ENCODE measurements around the gene APRT.
"Not testable (repeated sequence)": the region's sequence is repeated elsewhere in the genome, so short reads cannot be mapped to it uniquely, and the experiment has no call there.

The APRT gene

DNA sequence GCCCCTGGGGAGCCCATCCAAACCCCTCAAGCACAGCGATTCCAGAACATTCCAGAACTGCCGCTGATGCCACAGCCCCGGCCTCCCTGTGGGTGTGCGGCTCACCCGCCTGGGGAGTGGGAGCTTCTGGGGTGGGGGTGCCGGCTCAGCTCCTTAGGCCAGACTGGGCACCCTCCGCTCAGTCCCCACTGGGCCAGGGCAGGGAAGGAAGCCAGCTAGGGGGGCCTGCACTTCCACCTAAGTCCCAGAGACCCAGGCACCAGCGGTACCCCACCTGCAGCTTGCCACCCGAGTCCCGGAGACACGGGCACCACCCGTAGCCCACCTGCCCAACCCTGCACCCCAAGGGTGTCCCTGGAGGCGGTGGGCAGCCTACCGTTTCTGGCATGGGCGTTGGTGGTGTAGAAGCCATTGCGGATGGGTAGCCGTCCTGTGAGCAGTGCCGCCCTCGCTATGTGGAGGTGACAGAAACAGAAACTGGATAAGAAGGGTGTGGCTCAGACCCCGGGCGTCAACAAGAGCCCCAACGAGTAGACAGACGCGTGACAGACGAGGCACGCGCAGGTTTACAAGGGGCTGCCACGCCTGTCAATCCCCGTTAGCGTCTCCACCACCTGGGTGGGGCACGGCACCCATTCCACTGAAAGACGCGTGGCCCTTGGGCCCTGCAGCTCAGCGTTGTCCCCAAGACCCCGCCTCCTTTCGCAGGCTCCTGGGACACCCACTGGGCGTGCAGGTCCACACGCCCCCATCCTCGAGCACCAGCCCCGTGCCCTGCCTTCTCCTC is 30.0 kb upstream of the APRT start:
- no peak for DNase-seq

DNA sequence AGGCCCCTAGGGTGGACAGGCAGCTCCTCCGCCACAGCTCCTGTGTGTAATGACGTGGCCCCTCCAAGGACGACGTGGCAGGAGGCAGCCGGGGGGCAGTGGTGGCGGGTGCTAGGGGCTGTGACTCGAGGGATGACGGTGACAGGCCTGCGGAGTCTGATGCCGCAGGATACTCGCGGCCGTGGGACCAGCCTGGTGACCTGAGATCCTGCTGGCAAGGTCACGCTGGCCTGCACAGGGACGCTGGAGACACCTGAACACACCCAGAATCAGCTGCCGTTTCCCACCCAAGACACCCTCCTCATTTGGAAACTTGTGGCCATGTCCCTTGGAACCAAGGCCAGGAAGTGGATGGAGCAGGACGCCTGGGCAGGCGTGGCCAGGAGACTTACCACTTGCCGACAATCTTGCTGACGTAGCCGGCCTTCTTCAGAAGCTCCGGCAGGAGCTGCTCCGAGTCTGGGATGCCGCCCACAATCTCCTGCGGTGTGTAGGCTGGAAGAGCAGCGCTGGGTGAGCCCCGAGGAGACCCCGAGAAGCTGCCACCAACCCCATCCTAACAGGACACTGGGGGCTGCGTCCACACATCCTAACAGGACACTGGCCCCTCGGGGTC is 29.0 kb upstream of the APRT start:
- DNase-seq, result no peak

DNA sequence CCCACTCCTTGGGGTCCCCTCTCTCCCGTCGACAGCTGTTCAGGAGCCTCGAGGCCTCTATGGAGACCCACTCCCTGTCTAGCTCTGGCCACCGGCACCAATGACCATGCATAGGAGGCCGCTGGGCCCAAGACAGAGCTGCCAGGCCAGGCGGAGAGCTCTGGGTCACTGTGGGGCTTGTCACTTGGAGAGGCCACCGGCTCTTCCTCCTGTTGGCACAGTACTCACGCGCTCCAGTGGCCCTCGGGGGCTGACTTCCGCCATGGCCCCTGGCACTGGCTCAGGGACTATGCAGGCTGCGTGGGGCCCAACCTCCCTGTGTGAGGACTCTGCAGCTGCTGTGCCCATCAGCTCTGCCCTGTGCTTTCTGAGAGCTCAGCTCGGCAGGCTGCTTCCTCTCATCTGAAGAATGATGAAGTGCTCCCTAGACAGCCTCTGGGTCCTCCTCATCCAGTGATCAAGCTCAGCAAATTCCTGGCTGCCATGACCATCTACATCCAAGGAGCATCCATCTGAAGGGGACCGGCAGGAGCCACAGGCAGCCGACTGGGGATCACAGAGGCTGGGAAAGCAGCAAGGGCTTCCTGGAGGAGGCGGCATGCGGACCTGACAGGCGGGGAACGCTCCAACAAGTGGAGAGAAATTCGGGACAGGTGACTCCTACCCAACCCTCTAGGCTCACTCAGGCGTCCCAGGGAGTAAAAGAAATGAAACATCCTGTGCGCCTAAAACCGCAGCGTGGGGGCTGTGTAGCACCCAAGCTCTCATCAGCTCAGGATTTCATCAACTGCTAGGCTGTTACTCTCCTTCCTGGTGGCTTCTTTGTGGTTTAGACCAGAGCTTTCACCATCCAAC is 28.2 kb upstream of the APRT start:
- DNase-seq, result no peak

DNA sequence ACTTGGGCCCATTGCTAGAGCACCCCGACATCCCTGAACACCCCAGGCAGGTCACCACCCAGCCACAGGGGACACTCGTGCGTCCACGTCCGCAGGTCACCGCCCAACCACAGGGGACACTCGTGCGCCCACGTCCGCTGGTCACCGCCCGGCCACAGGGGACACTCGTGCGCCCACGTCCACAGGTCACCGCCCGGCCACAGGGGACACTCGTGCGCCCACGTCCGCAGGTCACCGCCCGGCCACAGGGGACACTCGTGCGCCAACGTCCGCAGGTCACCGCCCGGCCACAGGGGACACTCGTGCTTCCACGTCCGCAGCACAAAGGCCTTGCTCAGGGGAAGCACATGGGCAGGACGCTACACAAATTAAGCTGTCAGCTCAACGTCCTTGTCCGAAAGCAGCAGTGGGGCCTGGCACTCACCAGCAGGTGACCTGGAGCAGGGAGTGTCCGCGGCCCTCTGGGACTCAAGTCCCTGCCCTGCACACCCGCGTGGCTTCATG is 27.4 kb upstream of the APRT start:
- DNase-seq, result no peak

DNA sequence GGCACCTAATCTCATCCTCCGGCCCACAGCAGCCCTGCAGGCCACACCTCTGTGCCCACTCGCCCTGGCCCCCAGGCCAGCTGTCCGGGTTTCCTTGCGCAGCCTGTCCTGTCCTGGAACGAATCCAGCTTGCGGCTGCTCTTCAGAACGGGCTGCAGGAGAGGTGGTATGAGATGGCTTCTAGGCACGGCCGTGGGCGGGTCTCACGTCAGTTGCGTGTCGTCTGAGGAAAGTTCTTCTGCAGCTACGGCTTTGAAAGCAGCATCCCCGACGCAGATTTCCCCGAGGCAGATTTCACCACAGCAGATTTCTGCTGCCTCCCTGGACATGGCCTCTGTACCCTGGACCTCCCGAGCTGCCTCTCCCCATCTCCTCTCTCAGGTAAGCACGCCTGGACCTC is 26.8 kb upstream of the APRT start:
- no peak for DNase-seq

DNA sequence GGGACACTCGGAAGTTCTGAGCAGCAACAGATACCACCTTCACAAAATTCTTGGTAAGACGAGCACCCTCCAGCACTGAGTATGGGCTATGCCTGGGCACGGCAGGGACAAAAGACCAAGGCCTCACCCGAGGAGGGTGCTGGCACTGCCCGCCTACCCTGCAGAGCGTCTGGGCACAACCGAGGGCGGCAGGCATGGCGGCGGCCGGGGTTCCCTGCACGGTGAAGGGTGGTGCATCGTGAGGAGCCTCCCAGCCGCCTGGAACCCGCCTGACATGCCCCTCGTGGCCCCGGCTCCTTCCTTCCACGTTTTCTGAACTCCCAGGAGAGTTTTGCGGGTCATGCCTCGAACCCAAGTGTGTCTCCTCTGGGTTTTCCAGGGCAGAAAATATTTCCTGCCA is 26.1 kb upstream of the APRT start:
- no peak for DNase-seq

DNA sequence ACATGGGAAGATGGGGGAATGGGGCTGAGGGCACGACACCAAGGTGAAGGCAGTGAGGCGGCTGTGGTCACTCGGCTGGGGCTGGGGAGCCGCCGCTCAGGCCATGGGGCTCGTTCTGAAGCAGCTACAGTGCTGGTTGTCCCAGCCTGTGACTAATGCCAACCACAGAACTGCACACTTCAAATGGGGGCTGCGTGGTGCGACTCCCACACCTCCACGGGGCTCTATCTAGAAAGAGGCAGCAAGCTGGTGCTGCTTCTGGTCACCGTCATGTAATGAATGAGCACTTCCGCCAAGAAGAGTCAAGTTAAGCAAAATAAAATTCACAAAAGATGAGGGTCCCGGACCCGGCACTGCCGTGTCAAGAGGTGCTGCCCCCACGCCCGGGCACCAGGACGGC is 25.1 kb upstream of the APRT start:
- no peak for DNase-seq

DNA sequence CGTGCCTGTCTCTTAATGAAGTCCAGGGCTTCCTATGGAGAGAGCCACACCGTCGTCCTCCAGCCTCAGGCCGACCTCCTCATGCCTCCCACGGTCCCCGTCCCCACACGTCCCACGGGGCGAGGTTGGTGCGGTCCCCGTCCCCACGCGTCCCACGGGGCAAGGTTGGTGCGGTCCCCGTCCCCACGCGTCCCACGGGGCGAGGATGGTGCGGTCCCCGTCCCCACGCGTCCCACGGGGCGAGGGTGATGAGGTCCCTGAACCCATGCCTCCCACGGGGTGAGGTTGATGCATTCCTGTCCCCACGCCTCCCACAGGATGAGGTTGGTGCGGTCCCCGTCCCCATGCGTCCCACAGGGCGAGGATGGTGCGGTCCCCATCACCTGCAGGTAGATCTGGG is 24.1 kb upstream of the APRT start:
- DNase-seq, result no peak

DNA sequence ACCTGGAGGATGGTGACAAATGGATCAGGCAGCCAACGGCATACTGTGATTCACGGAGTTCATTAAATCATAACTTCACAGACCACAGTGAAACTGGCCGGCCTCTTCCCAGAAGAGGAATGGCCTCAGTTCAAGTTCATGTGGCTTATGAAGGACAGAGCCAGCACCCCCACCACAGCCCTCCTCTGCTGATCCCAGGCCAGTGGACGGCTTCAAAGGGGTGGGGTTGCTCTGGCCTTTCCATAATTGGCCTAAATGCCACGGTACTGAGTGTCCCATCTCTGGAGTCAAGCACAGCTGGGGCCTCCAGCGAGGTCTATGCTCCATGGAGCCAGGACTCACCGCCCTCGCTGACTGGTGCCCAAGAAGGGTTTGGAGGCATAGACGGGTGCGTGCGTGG is 23.7 kb upstream of the APRT start:
- DNase-seq, result no peak

DNA sequence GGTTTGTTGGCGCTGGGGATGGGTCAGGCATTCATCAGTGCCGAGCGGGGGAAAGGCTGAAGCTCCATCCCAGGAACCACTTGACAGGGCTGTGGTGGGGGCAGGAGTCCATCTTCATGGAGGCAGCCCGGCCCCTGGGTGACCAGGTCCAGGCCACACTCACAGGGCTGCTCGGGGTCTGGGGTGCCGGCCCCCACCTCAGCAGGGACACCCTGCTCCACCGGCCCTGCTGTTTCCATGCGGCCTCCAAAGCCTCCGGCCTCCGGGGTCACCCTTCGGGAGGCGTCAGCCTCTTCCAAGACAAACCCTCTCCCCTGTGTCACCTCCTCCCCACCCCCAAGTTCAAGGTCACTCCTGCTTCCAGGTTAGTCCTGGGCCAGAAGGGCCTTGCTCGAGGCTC is 22.9 kb upstream of the APRT start:
- no peak for DNase-seq

DNA sequence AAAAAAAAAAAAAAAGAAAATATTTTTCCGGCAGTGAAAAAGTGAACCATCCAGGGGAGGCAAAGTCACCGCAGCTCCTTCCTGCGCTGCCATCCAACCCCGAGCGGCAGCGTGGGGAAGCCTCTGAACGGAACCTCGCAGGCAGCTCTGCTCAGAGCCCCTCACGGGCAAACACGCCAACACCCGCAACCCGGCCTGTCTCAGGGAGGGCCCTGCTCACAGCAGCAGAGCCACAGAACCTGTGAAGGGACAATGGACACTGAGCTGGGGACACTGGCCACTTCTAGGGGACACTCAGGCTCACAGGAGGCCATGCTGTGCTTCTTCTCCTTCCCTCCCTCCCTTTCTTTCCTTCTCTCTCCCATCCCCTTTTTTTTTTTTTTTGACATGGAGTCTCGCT is 21.4 kb upstream of the APRT start:
- DNase-seq, result no peak

DNA sequence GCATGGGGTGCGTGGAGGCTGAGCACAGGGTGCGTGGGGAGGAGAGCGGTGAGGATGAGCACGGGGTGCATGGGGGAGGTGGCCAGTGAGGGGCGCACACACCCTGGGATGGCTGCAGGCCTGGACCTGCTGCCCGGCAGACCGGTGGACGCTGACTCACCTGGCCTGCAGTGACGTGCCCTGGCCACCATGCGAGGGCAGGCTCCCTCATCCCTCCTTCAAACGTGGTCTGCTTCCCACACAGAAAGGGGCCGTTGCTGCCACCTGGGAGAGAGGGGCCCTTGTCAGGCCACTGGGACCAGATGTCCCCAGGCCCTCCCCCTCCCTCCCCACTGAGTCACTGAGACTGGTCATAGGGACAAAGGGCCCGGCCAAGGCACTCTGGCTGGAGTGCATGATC is 20.1 kb upstream of the APRT start:
- no peak for DNase-seq

DNA sequence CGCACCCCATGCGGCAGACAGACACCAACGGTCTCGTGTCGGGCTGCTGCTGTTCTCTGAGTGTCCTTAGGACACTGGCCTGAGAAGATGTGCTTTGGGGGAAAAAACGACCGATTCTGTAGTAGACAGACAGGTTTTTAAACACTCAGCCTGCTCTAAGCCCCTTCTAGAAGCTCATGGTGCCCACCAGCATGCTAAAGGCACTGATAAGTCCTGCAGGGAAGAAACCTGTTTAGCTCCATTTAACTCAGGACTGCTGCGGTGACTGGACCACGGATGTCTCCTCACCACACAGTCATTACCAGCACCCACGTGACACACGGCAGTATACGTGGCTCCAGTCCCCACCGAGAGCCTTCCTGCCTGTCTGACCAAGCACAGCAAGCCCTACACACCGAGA is 19.1 kb upstream of the APRT start:
- DNase-seq, result no peak

DNA sequence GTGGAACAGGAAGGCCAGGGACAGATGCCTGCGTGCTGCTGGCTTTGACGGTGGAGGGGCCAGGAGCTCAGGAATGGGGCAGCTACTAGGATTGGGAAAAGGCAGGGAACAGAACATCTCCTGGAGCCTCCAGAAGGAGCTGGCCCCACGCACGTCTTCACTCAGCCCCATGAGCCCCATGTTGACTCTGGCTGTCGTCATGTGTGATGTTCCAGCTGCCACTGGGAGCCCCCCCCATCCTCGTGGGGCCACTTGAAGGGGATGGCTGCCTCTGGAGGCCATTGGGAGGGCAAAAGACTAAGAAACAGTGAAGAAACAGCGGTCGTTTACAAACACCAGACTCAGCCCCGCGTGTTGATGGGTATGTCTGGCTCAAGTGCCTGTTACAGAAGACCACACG is 18.5 kb upstream of the APRT start:
- DNase-seq, result no peak

DNA sequence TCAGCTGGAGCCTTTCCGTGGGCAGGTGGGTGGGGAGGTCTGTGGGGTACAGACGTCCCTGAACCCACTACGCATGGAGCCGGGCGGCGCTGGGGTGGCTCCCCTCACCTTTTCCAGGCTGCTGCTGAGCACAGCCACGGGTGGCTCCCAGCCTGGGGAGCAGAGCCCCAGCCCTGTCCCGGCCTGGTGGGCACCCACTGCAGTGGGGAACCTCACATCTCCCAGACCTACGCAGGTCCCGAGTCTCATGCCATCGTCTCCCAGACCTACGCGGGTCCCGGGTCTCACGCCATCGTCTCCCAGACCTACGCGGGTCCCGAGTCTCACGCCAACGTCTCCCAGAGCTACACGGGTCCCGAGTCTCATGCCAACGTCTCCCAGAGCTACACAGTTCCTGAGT is 17.0 kb upstream of the APRT start:
- DNase-seq, result no peak

DNA sequence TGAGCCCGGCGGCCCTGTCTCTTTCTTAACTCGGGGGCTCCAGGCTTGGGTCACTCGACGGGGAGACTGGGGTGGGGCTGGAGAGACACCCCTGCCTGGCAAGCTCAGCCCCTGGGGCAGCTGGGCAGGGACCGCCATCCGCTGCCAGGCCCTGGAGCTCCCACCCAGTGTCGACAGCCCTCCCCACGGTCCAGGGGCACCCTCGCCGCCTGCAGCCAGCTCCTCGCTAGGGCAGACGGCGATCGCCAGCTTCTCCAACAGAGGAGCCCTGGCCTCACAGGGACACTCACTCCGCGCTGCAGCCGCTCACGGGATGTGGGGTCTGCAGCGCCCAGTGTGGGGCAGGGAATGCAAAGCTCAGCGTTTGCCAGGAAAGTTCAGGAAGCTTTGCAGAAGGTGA is 16.0 kb upstream of the APRT start:
- no peak for DNase-seq

DNA sequence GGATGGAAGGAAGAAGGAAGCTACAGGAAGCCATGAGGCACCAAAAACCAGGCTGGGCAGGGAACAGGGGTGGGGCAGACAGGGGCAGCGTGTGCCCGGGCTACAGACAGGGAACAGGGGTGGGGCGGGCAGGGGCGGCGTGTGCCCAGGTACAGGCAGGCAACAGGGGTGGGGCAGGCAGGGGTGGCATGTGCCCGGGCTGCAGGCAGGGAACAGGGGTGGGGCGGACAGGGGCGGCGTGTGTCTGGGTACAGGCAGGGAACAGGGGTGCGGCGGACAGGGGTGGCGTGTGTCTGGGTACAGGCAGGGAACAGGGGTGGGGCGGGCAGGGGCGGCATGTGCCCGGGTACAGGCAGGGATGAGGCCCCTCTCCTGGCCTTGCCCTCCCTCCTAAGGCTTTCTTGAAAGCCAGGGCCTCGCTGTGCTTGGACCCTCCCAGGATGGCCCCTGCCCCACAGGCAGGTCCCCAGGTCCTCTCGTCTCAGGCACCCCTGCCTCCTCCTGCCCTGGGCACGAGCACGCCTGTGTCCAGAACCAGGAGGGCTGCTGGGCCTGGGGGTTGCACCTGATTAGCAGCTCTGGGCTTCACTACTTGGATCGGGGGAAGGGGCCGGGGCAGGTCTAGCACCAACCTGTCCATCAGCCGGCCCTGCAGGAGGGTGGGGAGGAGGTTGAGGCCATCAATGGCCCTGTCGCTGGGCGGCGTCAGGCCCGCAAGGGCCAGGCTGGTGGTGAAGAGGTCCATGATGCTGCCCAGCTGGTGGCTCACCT is 14.5 kb upstream of the APRT start:
- no peak for DNase-seq

DNA sequence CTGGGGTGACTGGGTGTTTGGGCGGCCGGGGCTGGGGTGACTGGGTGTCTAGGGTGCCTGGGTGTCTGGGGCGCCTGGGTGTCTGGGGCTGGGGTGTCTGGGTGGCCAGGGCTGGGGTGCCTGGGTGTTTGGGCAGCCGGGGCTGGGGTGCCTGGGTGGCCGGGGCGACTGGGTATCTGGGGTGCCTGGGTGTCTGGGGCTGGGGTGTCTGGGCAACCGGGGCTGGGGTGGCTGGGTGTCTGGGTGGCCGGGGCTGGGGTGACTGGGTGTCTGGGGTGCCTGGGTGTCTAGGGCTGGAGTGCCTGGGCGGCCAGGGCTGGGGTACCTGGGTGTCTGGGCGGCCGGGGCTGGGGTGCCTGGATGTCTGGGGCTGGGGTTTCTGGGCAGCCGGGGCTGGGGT is 13.4 kb upstream of the APRT start:
- DNase-seq, result no peak

DNA sequence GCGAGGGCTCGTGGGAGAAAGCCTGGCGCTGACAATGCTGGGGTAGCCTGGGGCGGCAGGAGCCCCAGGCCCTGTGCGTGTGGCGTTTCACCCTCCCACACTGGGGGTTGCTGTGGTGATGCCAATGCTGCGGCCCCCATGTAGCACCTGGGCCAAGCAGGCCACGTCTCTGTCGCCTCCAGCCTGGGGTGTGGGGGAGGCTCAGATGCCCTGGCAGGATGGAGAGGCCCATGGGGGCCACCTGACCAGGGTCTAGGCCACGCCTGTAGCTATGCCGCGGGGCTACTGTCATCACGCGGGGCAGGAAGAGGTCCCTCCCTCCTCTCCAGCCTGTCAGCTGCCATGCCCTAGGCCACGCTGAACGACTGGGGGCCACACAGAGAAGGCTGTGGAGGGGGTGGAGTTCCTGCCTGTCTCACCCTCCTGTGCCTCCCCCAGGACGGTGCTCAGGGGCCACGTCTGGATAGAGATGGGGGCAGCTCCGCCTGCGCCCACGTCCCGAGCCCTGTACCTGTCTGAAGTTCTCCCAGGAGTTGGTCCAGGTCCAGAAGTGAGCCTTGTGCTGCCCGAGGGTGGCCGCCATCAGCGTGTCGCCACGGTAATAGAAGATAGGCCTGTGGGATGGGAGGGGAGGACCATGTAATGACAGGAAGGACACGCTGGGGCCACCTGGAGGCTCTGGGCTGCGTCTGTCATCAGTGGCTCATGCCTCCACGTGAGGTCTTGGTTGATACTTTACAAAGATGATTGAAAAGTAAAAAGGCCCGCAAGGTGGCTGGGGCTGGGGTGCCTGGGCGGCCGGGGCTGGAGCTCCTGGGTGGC is 12.7 kb upstream of the APRT start:
- DNase-seq, result no peak

DNA sequence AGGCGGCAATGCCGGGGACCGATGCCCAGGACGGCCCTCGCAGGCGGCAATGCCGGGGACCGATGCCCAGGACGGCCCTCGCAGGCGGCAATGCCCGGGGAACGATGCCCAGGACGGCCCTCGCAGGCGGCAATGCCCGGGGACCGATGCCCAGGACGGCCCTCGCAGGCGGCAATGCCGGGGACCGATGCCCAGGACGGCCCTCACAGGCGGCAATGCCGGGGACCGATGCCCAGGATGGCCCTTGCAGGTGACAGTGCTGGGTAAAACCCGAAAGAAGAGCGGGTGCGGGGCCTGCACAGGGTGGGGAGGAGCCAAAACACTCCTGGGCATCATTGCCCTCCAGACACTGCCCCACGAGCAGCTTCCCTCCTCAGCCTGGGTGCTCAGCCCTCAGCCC is 11.9 kb upstream of the APRT start:
- not testable (repeated sequence) for DNase-seq

DNA sequence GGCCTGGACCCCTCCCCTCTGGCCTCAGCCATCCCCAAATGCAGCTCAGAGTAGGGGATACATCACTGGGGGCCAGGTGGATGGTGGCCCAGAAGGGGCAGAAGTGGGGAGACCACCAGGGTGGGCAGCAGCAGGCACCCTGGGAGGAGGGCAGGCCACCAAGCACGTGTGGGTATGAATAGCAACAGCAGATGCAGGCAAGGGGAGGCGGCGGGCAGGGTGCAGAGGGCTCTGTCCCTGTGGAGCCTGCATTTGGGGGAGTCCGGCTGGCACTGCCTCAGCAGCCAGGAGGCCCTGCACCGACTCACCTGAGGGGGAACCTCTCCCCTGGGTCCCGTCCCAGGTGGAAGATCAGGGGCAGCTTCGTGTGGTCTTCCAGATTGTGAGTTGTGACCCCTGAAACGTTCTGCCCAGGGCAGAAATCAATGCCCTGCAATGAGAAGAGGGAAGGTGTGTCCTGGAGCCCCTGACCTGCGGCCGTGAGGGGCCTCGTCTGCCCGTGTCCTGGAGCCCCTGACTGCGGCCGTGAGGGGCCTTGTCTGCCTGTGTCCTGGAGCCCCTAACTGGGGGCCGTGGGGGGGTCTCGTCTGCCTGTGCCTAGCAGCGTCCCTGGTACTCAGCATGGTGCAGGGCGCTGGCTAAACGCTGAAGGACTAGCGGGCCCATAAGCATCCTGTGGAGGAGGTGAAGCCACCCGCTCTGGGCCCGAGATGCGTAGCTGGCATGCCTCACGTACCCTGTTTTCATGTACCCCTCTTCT is 10.7 kb upstream of the APRT start:
- DNase-seq, result no peak

Measured in stimulated activated CD4-positive, alpha-beta T cell treated with anti-CD3 and anti-CD28 coated beads, Interleukin-12 subunit alpha, Interleukin-12 subunit beta, amount 100 ng/mL, for 4 hours (primary cell).